ENCODE results near the gene FBRS. TPM values are rescaled to one million over a fixed set of nuclear protein-coding genes. Genes with fewer than 3 reads are reported as not detected.
"Not testable (repeated sequence)": the region's sequence is repeated elsewhere in the genome, so short reads cannot be mapped to it uniquely, and the experiment has no call there.

Gene FBRS
- total RNA-seq, 3 donors from 2014 or later = 82.6 to 97.1 (median 85.8) TPM

DNA sequence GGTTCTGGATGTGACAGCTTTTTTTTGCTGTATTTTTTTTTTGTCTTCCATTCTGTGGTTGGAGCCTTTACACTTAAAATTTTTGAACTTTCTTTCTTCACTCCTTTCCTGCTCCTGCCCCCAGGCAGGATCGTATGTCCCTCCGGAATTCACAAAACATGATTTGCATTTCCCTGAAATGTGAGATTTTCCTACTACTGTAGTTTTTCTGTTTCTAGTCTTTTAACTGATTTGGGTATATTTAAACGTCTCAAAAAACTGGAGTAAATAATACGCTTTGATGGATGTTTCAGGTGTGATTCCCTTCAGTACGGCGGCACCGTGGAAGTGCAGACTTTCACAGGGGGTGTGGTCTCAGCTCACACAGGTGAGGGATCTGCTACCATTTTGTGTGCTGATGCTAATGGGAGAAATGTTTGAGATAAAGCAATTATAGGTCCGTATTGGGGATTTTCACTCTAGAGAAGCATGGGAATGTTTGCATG, 41.4 kb downstream of the FBRS start:
- intact Hi-C loops (cut with DNase I, micrococcal nuclease) = no loop called here
- DNase-seq (no peak), ATAC-seq (no peak)
- TF ChIP-seq, protein P1, sequence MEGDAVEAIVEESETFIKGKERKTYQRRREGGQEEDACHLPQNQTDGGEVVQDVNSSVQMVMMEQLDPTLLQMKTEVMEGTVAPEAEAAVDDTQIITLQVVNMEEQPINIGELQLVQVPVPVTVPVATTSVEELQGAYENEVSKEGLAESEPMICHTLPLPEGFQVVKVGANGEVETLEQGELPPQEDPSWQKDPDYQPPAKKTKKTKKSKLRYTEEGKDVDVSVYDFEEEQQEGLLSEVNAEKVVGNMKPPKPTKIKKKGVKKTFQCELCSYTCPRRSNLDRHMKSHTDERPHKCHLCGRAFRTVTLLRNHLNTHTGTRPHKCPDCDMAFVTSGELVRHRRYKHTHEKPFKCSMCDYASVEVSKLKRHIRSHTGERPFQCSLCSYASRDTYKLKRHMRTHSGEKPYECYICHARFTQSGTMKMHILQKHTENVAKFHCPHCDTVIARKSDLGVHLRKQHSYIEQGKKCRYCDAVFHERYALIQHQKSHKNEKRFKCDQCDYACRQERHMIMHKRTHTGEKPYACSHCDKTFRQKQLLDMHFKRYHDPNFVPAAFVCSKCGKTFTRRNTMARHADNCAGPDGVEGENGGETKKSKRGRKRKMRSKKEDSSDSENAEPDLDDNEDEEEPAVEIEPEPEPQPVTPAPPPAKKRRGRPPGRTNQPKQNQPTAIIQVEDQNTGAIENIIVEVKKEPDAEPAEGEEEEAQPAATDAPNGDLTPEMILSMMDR (IDR thresholded peaks at IDR 0.05) = no peak
- Histone ChIP-seq H3K9me3 (no peaks in the 10 kb centered on the region), H3K4me3 (no peak overlapping the region), H3K4me1 (ENCODE audit: low read depth) (peaks cover 13% of the 10 kb centered on the region), H3K36me3 (ENCODE audit: low read depth) (peaks cover 5% of the 10 kb centered on the region)

DNA sequence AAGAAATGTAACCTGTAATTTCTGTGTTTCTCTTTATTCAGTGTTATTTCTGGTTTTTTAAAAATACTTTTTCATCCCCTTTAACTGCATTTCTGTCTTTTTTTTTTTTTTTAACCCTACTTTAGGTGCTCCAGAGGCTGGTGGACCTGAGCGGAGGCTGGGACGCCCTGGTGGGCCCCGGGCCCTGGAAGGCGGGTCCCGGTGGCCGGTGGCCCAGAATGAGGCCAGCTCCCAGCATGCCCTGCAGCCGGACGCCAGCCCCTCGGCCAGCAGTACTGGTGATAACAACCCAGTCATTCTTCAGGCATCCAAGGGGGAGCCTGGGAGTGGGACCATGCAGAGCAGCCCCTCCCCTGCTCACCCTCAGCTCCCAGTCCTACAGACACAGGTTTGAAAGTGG, 42.3 kb downstream of the FBRS start:
- intact Hi-C loops (cut with DNase I, micrococcal nuclease) = no loop called here
- ATAC-seq = no peak

DNA sequence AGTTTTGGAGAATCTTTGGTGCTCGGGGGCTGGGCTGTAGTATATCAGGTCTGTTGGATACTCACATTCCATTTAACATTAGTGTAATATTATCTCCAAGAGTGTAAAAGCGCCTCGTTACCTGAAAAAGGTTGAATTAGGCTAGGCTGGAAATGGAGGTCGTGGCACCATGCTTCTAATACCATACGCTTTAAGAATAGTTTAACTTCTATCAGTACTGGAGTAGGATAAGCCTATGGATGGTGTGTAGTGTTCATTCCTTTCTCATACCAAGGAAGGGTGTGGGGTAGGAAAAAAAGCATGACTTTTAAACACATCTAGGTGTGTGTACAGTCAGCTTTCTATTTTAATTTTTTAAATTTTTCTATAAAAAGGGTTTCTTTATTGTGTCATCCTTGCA, 42.7 kb downstream of the FBRS start:
- intact Hi-C loops (cut with DNase I, micrococcal nuclease) = no loop called here
- TF ChIP-seq, protein P1 (IDR thresholded peaks at IDR 0.05) = no peak
- Histone ChIP-seq H3K36me3 (ENCODE audit: low read depth) (peaks cover 13% of the 10 kb centered on the region), H3K9me3 (no peaks in the 10 kb centered on the region), H3K4me3 (no peak overlapping the region), H3K4me1 (ENCODE audit: low read depth) (peaks cover 13% of the 10 kb centered on the region)
- DNase-seq (no peak), ATAC-seq (no peak)

More for the DNA sequence above, 42.3 kb downstream of the FBRS start:
- TF ChIP-seq, protein P1 (IDR thresholded peaks at IDR 0.05) = no peak
- Histone ChIP-seq H3K36me3 (ENCODE audit: low read depth) (peaks cover 9% of the 10 kb centered on the region), H3K4me3 (no peak overlapping the region), H3K4me1 (ENCODE audit: low read depth) (peaks cover 13% of the 10 kb centered on the region), H3K9me3 (no peaks in the 10 kb centered on the region)
- no peak for DNase-seq

DNA sequence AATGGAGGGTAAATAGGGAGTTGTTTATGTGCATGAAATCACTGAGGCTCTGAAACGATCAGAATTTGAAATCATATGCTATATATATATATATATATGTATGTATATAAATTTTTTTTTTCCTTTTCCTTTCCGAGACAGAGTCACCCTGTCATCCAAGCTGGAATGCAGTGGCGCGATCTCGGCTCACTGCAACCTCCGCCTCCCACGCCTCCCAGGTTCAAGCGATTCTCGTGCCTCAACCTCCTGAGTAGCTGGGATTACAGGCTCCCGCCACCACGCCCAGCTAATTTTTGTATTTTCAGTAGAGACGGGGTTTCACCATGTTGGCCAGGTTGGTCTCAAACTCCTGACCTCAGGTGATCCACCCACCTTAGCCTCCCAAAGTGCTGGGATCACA, 44.8 kb downstream of the FBRS start:
- H3K4me3 ChIP-seq; H3K4me1 ChIP-seq (ENCODE audit: low read depth); ATAC-seq; DNase-seq; intact Hi-C loops (cut with DNase I, micrococcal nuclease); H3K9me3 ChIP-seq: not testable (repeated sequence)
- H3K36me3 ChIP-seq (ENCODE audit: low read depth) = peaks cover 19% of the 10 kb centered on the region

DNA sequence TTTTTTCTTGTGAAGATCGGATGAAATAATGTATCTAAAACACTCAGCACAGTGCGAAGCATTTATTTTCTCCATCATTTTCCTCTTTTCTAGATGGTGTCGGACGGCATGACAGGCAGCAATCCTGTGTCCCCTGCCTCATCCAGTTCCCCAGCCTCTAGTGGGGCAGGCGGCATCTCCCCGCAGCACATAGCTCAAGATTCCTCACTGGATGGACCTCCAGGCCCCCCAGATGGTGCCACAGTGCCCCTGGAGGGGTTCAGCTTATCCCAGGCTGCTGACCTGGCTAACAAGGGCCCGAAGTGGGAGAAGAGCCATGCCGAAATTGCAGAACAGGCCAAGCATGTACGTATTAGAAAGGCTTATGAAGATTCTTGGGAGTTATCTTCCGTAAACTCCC, 45.7 kb downstream of the FBRS start:
- no peaks in the 10 kb centered on the region for H3K9me3 ChIP-seq
- H3K4me1 ChIP-seq (ENCODE audit: low read depth) = peaks cover 8% of the 10 kb centered on the region
- DNase-seq (no peak), ATAC-seq (no peak)
- intact Hi-C loops (cut with DNase I, micrococcal nuclease) = no loop called here
- H3K4me3 ChIP-seq = no peak overlapping the region
- peaks cover 19% of the 10 kb centered on the region for H3K36me3 ChIP-seq (ENCODE audit: low read depth)
- TF ChIP-seq, protein P1 (IDR thresholded peaks at IDR 0.05) = no peak

DNA sequence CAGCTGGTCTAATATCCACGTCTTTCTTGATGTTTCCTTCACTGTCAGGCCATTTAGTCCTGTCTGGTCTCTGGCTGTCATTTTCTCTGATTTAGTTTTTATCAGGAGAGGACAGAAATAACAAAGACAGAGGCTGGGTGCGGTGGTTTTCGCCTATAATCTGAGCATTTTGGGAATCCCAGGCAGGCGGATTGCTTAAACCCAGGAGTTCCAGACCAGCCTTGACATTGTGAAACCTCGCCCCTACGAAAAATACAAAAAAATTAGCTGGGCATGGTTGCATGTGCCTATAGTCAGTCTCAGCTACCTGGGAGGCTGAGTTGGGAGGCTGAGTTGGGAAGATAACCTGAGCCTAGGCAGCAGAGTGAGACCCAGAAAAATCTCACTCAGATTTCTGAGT, 47.8 kb downstream of the FBRS start:
- TF ChIP-seq, protein P1 (IDR thresholded peaks at IDR 0.05) = no peak
- intact Hi-C loops (cut with DNase I, micrococcal nuclease) = no loop called here
- DNase-seq (no peak), ATAC-seq (no peak)
- no peaks in the 10 kb centered on the region for H3K4me1 ChIP-seq (ENCODE audit: low read depth)
- peaks cover 36% of the 10 kb centered on the region for H3K36me3 ChIP-seq (ENCODE audit: low read depth)
- no peaks in the 10 kb centered on the region for H3K9me3 ChIP-seq
- H3K4me3 ChIP-seq = no peak overlapping the region
